KMS-11 (cell line): ENCODE measurements around the gene C2CD5.

Experiments used
- H2AFZ ChIP-seq: fragments of 200-600 bp; sonication (generic); 2 replicates; pipeline ENCODE4 v1.6.1; 2016; ENCODE audit warnings: antibody characterized with exemption, mixed run types, low read depth
- H3K27ac ChIP-seq: fragments of 200-600 bp; sonication (generic); 2 replicates; pipeline ENCODE4 v1.6.1; 2016; ENCODE audit warnings: mild to moderate bottlenecking, mixed run types
- H3K27me3 ChIP-seq: fragments of 200-600 bp; sonication (generic); 2 replicates; pipeline ENCODE4 v1.6.1; 2017; ENCODE audit warnings: mild to moderate bottlenecking, low read depth, mixed run types, moderate library complexity; ENCODE audit not compliant: insufficient read depth
- H3K36me3 ChIP-seq: fragments of 200-600 bp; sonication (generic); 2 replicates; pipeline ENCODE4 v1.6.1; 2017; ENCODE audit warnings: mild to moderate bottlenecking, mixed run types; ENCODE audit not compliant: insufficient read depth
- H3K4me1 ChIP-seq: fragments of 200-600 bp; sonication (generic); 2 replicates; pipeline ENCODE4 v1.6.1; 2016; ENCODE audit warnings: mild to moderate bottlenecking, low read depth, mixed run types; ENCODE audit not compliant: poor library complexity, severe bottlenecking
- H3K4me2 ChIP-seq: fragments of 200-600 bp; sonication (generic); 2 replicates; pipeline ENCODE4 v1.7.0; 2016; ENCODE audit warnings: mild to moderate bottlenecking, mixed run types
- H3K4me3 ChIP-seq: fragments of 200-600 bp; sonication (generic); IDR thresholded peaks from 2 replicates; pipeline ENCODE4 v1.6.1; 2017; ENCODE audit warnings: low read depth, low read length, mixed read lengths; ENCODE audit not compliant: insufficient read depth
- H3K79me2 ChIP-seq: fragments of 200-600 bp; sonication (generic); 2 replicates; pipeline ENCODE4 v1.6.1; 2016; ENCODE audit warnings: low read depth, mixed run types; ENCODE audit not compliant: insufficient read depth
- H3K9ac ChIP-seq: fragments of 200-600 bp; sonication (generic); 2 replicates; pipeline ENCODE4 v1.6.1; 2016; ENCODE audit warnings: mild to moderate bottlenecking, mixed run types
- H4K20me1 ChIP-seq: fragments of 200-600 bp; sonication (generic); 2 replicates; pipeline ENCODE4 v1.6.1; 2016; ENCODE audit warnings: mild to moderate bottlenecking, mixed run types; ENCODE audit not compliant: insufficient read depth
- CTCF ChIP-seq: fragments of 200-600 bp; sonication (generic); conservative IDR thresholded peaks from 2 replicates; pipeline ENCODE4 v1.6.1; 2017; ENCODE audit warnings: low read depth, mild to moderate bottlenecking, antibody characterized with exemption, low read length, moderate library complexity, mixed read lengths

The C2CD5 gene

DNA sequence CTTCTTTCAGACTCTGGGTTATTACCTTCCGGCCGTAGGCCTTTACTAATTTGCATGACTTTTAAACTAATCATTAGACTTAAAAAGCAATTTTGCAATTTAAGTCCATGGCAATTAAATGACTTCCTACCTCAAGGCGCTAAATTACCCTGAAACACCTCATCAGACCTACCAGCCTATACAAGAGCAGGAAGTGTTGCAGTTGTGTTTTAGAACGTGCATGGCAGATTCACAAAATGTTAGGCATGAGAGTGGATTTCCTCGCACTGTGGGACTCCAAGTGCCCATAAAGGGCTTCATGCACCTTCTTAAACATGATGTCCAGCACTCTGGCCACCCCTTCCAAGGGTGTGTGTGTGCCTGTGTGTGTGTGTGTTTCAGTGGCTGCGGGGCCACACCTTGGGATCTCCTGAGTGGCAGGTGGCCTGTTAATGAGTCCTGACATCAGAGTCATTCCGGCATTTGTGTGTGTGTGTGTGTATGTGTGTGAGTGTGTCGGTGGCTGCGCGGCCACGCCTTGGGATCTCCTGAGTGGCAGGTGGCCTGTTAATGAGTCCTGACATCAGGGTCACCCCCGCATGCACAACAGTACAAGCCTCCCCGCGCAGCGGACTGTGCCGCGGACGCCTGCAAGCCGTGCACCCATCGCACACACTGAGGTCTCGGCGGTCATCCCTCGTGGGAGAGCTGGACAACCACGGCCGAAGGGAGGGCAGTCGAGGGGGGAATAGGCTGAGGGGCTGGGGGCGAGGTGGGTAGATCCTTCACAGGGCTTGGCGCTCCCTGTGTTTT is 900 bp downstream of the C2CD5 start:
- Histone ChIP-seq H2AFZ (peak overlapping the region; percentile 97), H4K20me1 (no peaks in the 10 kb centered on the region), H3K9ac (peak overlapping the region; percentile 86), H3K27ac (peak overlapping the region; percentile 87), H3K4me3 (no peak overlapping the region), H3K27me3 (no peaks in the 10 kb centered on the region), H3K4me2 (peak overlapping the region; percentile 76), H3K4me1 (peaks cover 13% of the 10 kb centered on the region), H3K36me3 (no peaks in the 10 kb centered on the region), H3K79me2 (peaks cover 12% of the 10 kb centered on the region; the same call in 1 of the 2 replicates)
- no peak for TF ChIP-seq CTCF

- TF ChIP-seq CTCF = no peak
- peaks cover 12% of the 10 kb centered on the region; the same call in 1 of the 2 replicates for H3K79me2 ChIP-seq
- no peaks in the 10 kb centered on the region for H3K27me3 ChIP-seq
- H4K20me1 ChIP-seq = no peaks in the 10 kb centered on the region
- peaks cover 13% of the 10 kb centered on the region for H3K4me1 ChIP-seq
- no peak overlapping the region for H3K27ac ChIP-seq
- no peak overlapping the region for H3K9ac ChIP-seq
- H3K4me2 ChIP-seq = no peak overlapping the region
- H3K36me3 ChIP-seq = no peaks in the 10 kb centered on the region
- no peak overlapping the region for H2AFZ ChIP-seq
- H3K4me3 ChIP-seq = no peak overlapping the region
These were observed 2.7 kb downstream of the C2CD5 start for GRCh38 chr12:22541496-22542155.

- Histone ChIP-seq H3K4me1 (peaks cover 21% of the 10 kb centered on the region), H3K9ac (no peak overlapping the region), H2AFZ (no peak overlapping the region), H3K4me2 (no peak overlapping the region), H3K36me3 (no peaks in the 10 kb centered on the region), H4K20me1 (no peaks in the 10 kb centered on the region), H3K27me3 (no peaks in the 10 kb centered on the region), H3K79me2 (peaks cover 12% of the 10 kb centered on the region; the same call in 1 of the 2 replicates), H3K27ac (no peak overlapping the region), H3K4me3 (no peak overlapping the region)
- no peak for TF ChIP-seq CTCF
These were observed 5.3 kb downstream of the C2CD5 start for GRCh38 chr12:22539055-22539454.

GRCh38 chr12:22538311-22538710 is 6.0 kb downstream of the C2CD5 start:
- no peak for TF ChIP-seq CTCF
- H2AFZ ChIP-seq = no peak overlapping the region
- H3K4me2 ChIP-seq = no peak overlapping the region
- H3K36me3 ChIP-seq = no peaks in the 10 kb centered on the region
- H3K79me2 ChIP-seq = peaks cover 10% of the 10 kb centered on the region; the same call in 1 of the 2 replicates
- H4K20me1 ChIP-seq = no peaks in the 10 kb centered on the region
- no peak overlapping the region for H3K27ac ChIP-seq
- no peak overlapping the region for H3K9ac ChIP-seq
- no peak overlapping the region for H3K4me3 ChIP-seq
- no peaks in the 10 kb centered on the region for H3K27me3 ChIP-seq
- peaks cover 21% of the 10 kb centered on the region for H3K4me1 ChIP-seq
